H1 (cell line): ENCODE results near the gene NELL1. TPM values are rescaled to one million over a fixed set of nuclear protein-coding genes. Genes with fewer than 3 reads are reported as not detected.

Experiments
- CTCF ChIA-PET: fragments of 300-600 bp; sonication (Branson Sonifier 250); formaldehyde crosslinking; loops from one replicate; lab custom pipeline; 2021; ENCODE audit not compliant: partially characterized antibody; lab: Charles Lee
- POLR2A ChIA-PET: fragments of 300-600 bp; sonication (Branson Sonifier 250); formaldehyde crosslinking; loops from one replicate; lab custom pipeline; 2021; ENCODE audit warnings: inconsistent platforms; ENCODE audit not compliant: partially characterized antibody; lab: Charles Lee
- DNase-seq, 2 experiments: peaks; one replicate each; pipeline versions ENCODE4 v3.0.0 to v3.0.0-alpha.2; 2010 to 2022; ENCODE audit warnings: low spot score in 2 of 2, low read depth in 1 of 2, mixed read lengths in 1 of 2
- FAIRE-seq: peaks from 2 replicates; lab custom pipeline; 2011; peaks lifted over from hg19 to GRCh38; lab: Jason Lieb, UNC
- H2AFZ ChIP-seq: 2 replicates; pipeline ENCODE4 v1.8.1; 2012; ENCODE audit warnings: low read length, inconsistent platforms
- H2AK5ac ChIP-seq: 2 replicates; pipeline ENCODE4 v1.6.1; 2013; ENCODE audit warnings: low read depth, low read length
- H2BK120ac ChIP-seq: replicated peaks from 2 replicates; pipeline ENCODE3; 2013; ENCODE audit warnings: low read depth, low read length, inconsistent platforms
- H2BK12ac ChIP-seq: 2 replicates; pipeline ENCODE4 v1.6.1; 2013; ENCODE audit warnings: low read depth, low read length
- H2BK15ac ChIP-seq: 2 replicates; pipeline ENCODE4 v1.6.1; 2013; ENCODE audit warnings: low read length
- H2BK20ac ChIP-seq: 2 replicates; pipeline ENCODE4 v1.6.1; 2013; ENCODE audit warnings: low read length
- H2BK5ac ChIP-seq: 2 replicates; pipeline ENCODE4 v1.6.1; 2013; ENCODE audit warnings: low read depth, low read length
- H3K14ac ChIP-seq: 2 replicates; pipeline ENCODE4 v1.6.1; 2013; ENCODE audit warnings: inconsistent platforms; ENCODE audit not compliant: insufficient read length
- H3K18ac ChIP-seq: 2 replicates; pipeline ENCODE4 v1.6.1; 2013; ENCODE audit warnings: low read length; ENCODE audit errors: extremely low read depth
- H3K23ac ChIP-seq: 2 replicates; pipeline ENCODE4 v1.6.1; 2013; ENCODE audit warnings: inconsistent platforms; ENCODE audit not compliant: insufficient read length
- H3K23me2 ChIP-seq: 2 replicates; pipeline ENCODE4 v1.6.1; 2013; ENCODE audit warnings: low read depth, low read length
- H3K27ac ChIP-seq: 2 replicates; pipeline ENCODE4 v1.6.1; 2011; ENCODE audit warnings: low read depth, low read length, inconsistent platforms
- H3K27me3 ChIP-seq, 4 experiments: replicated peaks in 1 of 4; 1 replicate in 1 of 4; 2 replicates in 3 of 4; pipeline versions ENCODE4 v1.6.1 to v1.8.1; 2011 to 2013; ENCODE audit warnings: low read length in 3 of 4, mild to moderate bottlenecking in 3 of 4, inconsistent platforms in 2 of 4, mixed read lengths in 2 of 4, moderate library complexity in 1 of 4; ENCODE audit not compliant: control insufficient read depth in 3 of 4, insufficient read depth in 3 of 4; ENCODE audit errors: extremely low read depth in 1 of 4
- H3K36me3 ChIP-seq, 4 experiments: 2 replicates each; pipeline versions ENCODE4 v1.6.1 to v1.8.1; 2011 to 2013; ENCODE audit warnings: mild to moderate bottlenecking in 4 of 4, low read length in 3 of 4, moderate library complexity in 2 of 4, control low read depth in 1 of 4, inconsistent platforms in 1 of 4; ENCODE audit not compliant: insufficient read depth in 4 of 4, control insufficient read depth in 2 of 4
- H3K4ac ChIP-seq: replicated peaks from 2 replicates; pipeline ENCODE3; 2013; ENCODE audit warnings: low read length, low read depth, mixed read lengths, inconsistent platforms; ENCODE audit not compliant: insufficient read length
- H3K4me1 ChIP-seq, 4 experiments: replicated peaks in 1 of 4; 1 replicate in 1 of 4; 2 replicates in 3 of 4; pipeline versions ENCODE4 v1.6.1 to v1.8.1; 2011 to 2013; ENCODE audit warnings: low read length in 3 of 4, inconsistent platforms in 2 of 4, mixed read lengths in 1 of 4; ENCODE audit not compliant: insufficient read depth in 4 of 4, control insufficient read depth in 3 of 4
- H3K4me2 ChIP-seq, 2 experiments: 2 replicates each; pipeline versions ENCODE4 v1.6.1 to v1.8.1; 2011 to 2013; ENCODE audit warnings: low read depth in 2 of 2, low read length in 2 of 2, control low read depth in 1 of 2, inconsistent platforms in 1 of 2, mild to moderate bottlenecking in 1 of 2; ENCODE audit not compliant: insufficient read depth in 1 of 2
- H3K4me3 ChIP-seq, 4 experiments: fragments of 200-600, 300-600 bp in 1 of 4; sonication (generic), shearing (Covaris generic), sonication (Bioruptor Twin) in 1 of 4; 2 replicates each; pipeline versions ENCODE4 v1.5.1 to v1.8.1; 2011 to 2016; ENCODE audit warnings: low read length in 4 of 4, low read depth in 3 of 4, control low read depth in 2 of 4, inconsistent platforms in 2 of 4, mild to moderate bottlenecking in 2 of 4, mixed read lengths in 1 of 4, moderate library complexity in 1 of 4; ENCODE audit not compliant: insufficient read depth in 2 of 4; ENCODE audit errors: extremely low read depth in 1 of 4
- H3K56ac ChIP-seq: replicated peaks from 2 replicates; pipeline ENCODE3; 2013; ENCODE audit warnings: low read depth, mild to moderate bottlenecking, mixed read lengths, low read length, inconsistent platforms; ENCODE audit not compliant: insufficient read length
- H3K79me1 ChIP-seq: 2 replicates; pipeline ENCODE4 v1.6.1; 2013; ENCODE audit warnings: low read depth, low read length, control low read depth
- H3K79me2 ChIP-seq, 2 experiments: 2 replicates each; pipeline versions ENCODE4 v1.6.1 to v1.8.1; 2012 to 2013; ENCODE audit warnings: low read length in 2 of 2, mild to moderate bottlenecking in 2 of 2, inconsistent platforms in 1 of 2; ENCODE audit not compliant: insufficient read depth in 2 of 2, control insufficient read depth in 1 of 2
- H3K9ac ChIP-seq, 4 experiments: replicated peaks in 1 of 4; 1 replicate in 1 of 4; 2 replicates in 3 of 4; pipeline versions ENCODE4 v1.6.1 to v1.8.1; 2011 to 2013; ENCODE audit warnings: low read depth in 3 of 4, low read length in 3 of 4, control low read depth in 2 of 4, mild to moderate bottlenecking in 2 of 4, moderate library complexity in 2 of 4, inconsistent platforms in 1 of 4; ENCODE audit errors: extremely low read depth in 1 of 4
- H3K9me3 ChIP-seq, 2 experiments: 2 replicates each; pipeline versions ENCODE4 v1.6.1 to v1.8.1; 2012 to 2013; ENCODE audit warnings: mild to moderate bottlenecking in 2 of 2, moderate library complexity in 2 of 2, control low read depth in 1 of 2, inconsistent platforms in 1 of 2, low read depth in 1 of 2, low read length in 1 of 2, mixed read lengths in 1 of 2; ENCODE audit not compliant: insufficient read depth in 2 of 2
- H4K20me1 ChIP-seq, 2 experiments: replicated peaks in 1 of 2; 2 replicates each; pipeline versions ENCODE3 to v1.8.1; 2011 to 2013; ENCODE audit warnings: inconsistent platforms in 2 of 2, low read length in 2 of 2, mild to moderate bottlenecking in 1 of 2; ENCODE audit not compliant: insufficient read depth in 2 of 2, control insufficient read depth in 1 of 2
- H4K5ac ChIP-seq: 2 replicates; pipeline ENCODE4 v1.6.1; 2013; ENCODE audit warnings: low read length, low read depth, mixed read lengths, inconsistent platforms; ENCODE audit not compliant: insufficient read length
- H4K8ac ChIP-seq: 2 replicates; pipeline ENCODE4 v1.8.0; 2013; ENCODE audit warnings: mild to moderate bottlenecking, moderate library complexity, low read length, inconsistent platforms; ENCODE audit not compliant: insufficient read depth; ENCODE audit errors: extremely low read depth
- H4K91ac ChIP-seq: replicated peaks from 2 replicates; pipeline ENCODE3; 2013; ENCODE audit warnings: low read length, mixed read lengths, inconsistent platforms; ENCODE audit not compliant: insufficient read length
- CBX5 ChIP-seq: fragments of 300-800, 300-1000 bp; sonication (generic); IDR thresholded peaks from 2 replicates; pipeline ENCODE4 v1.7.1; 2016; ENCODE audit warnings: antibody characterized with exemption, low read length, low read depth
- CHD1 ChIP-seq: IDR thresholded peaks from 2 replicates; pipeline ENCODE4 v1.6.1; 2012; ENCODE audit warnings: low read depth, low read length, improper control_type of control experiment
- E2F6 ChIP-seq: IDR thresholded peaks from 2 replicates; pipeline ENCODE4 v1.6.1; 2012; ENCODE audit warnings: inconsistent platforms
- EP300 ChIP-seq, 2 experiments: IDR thresholded peaks; 1 replicate in 1 of 2; 2 replicates in 1 of 2; pipeline ENCODE4 v1.6.1; 2011 to 2012; ENCODE audit warnings: low read depth in 2 of 2, low read length in 2 of 2, mild to moderate bottlenecking in 2 of 2, borderline replicate concordance in 1 of 2, inconsistent platforms in 1 of 2, moderate library complexity in 1 of 2
- FOSL1 ChIP-seq: IDR thresholded peaks from 2 replicates; pipeline ENCODE4 v1.6.1; 2011; ENCODE audit warnings: mild to moderate bottlenecking, low read depth, low read length, moderate library complexity; ENCODE audit not compliant: insufficient read depth
- HDAC2 ChIP-seq, 2 experiments: fragments of 300-600 bp in 1 of 2; sonication (generic) in 1 of 2; IDR thresholded peaks; 2 replicates each; pipeline ENCODE4 v1.6.1; 2011 to 2012; ENCODE audit warnings: low read depth in 2 of 2, low read length in 2 of 2, mild to moderate bottlenecking in 2 of 2, moderate library complexity in 2 of 2, borderline replicate concordance in 1 of 2, inconsistent platforms in 1 of 2
- KDM1A ChIP-seq: fragments of 200-600, 300-600 bp; sonication (generic); IDR thresholded peaks from 2 replicates; pipeline ENCODE4 v1.7.1; 2016; ENCODE audit warnings: mild to moderate bottlenecking, low read length, borderline replicate concordance
- SP4 ChIP-seq: IDR thresholded peaks from 2 replicates; pipeline ENCODE4 v1.6.1; 2012; ENCODE audit warnings: low read length, inconsistent platforms
- polyA plus RNA-seq, 7 experiments: library from polyadenylated mRNA; depleted of rRNA in 3 of 7; stranded (reverse) in 5 of 7; unstranded in 2 of 7; fragments of >200 nt in 5 of 7; fragments of 200-250 nt in 2 of 7; gene quantifications; 1 replicate in 5 of 7; 2 replicates in 1 of 7; 4 replicates in 1 of 7; pipeline versions ENCODE4 v1.2.1 to v1.2.3, GENCODE V29; 2011 to 2013; ENCODE audit warnings: missing spikeins in 2 of 7, mixed read lengths in 2 of 7
- total RNA-seq: library from RNA; stranded (reverse); fragmentation: NEBNext Ultra II Directional; extraction: Animal tissue kit (Norgen Biotek cat#: 25700); gene quantifications from 2 replicates; pipeline ENCODE4 v1.2.1, GENCODE V29; 2021

Gene NELL1
- total and polyA plus RNA-seq, 2 of the 8 experiments (the other 6 are each of a cell fraction or from before 2014, with no cell fraction given) = 0.21 TPM; not detected in 1

- 0 out of 2 replicates have a peak overlapping the region, but pooled peaks have one; percentile 11 for H2AFZ ChIP-seq
- no peak overlapping the region for H3K23ac ChIP-seq
- H3K9ac ChIP-seq = no peak overlapping the region
- H4K20me1 ChIP-seq = no peaks in the 10 kb centered on the region
- no peaks in the 10 kb centered on the region; the same call in 1 of the 2 replicates for H3K23me2 ChIP-seq
- H3K14ac ChIP-seq = no peak overlapping the region
- H2BK5ac ChIP-seq = no peak overlapping the region
- no peak overlapping the region for H2AK5ac ChIP-seq
- no peaks in the 10 kb centered on the region for H3K36me3 ChIP-seq
- H3K27ac ChIP-seq = no peak overlapping the region
- no peak overlapping the region for H3K18ac ChIP-seq
- H2BK20ac ChIP-seq = no peak overlapping the region
- H3K4ac ChIP-seq = no peak overlapping the region
- no peaks in the 10 kb centered on the region for H3K27me3 ChIP-seq
- H4K5ac ChIP-seq = no peak overlapping the region
- no peak overlapping the region for H4K91ac ChIP-seq
- no peak for TF ChIP-seq SP4
- no peak for TF ChIP-seq CBX5
- no peak for TF ChIP-seq CHD1
- no peak for TF ChIP-seq EP300 (IDR thresholded peaks at IDR 0.05; ENCODE audit: borderline replicate concordance in 1 of 2, low read depth in 2 of 2, low read length in 2 of 2)
- no peak for TF ChIP-seq HDAC2 (IDR thresholded peaks at IDR 0.05; ENCODE audit: borderline replicate concordance in 1 of 2, low read depth in 2 of 2, low read length in 2 of 2)
- no peak for TF ChIP-seq FOSL1
- TF ChIP-seq E2F6 = no peak
- no peak for TF ChIP-seq KDM1A
- no peaks in the 10 kb centered on the region for H3K79me1 ChIP-seq
- no peak overlapping the region for H4K8ac ChIP-seq
- no peak overlapping the region for H2BK12ac ChIP-seq
- DNase-seq (no peak), FAIRE-seq (no peak)
- no peak overlapping the region for H3K4me2 ChIP-seq
- no peak overlapping the region for H3K56ac ChIP-seq
- H3K4me1 ChIP-seq = no peaks in the 10 kb centered on the region
- POLR2A ChIA-PET = no interaction called here
- H2BK120ac ChIP-seq = no peak overlapping the region
- no peaks in the 10 kb centered on the region for H3K9me3 ChIP-seq
- no peak overlapping the region for H2BK15ac ChIP-seq
- no peaks in the 10 kb centered on the region for H3K79me2 ChIP-seq
- H3K4me3 ChIP-seq = no peak overlapping the region
- CTCF ChIA-PET = interaction anchor here (1.1 kb wide), 1 partner anchor 10 kb away, joined by 4 read pairs; no protein-coding TSS in a partner anchor
These were observed 504.1 kb downstream of the NELL1 start for GRCh38 chr11:21173476-21173875.
